Activated CD4-positive, alpha-beta T cell treated with anti-CD3 and anti-CD28 coated beads for 36 hours (primary cell): ENCODE data around the gene PCCB. TPM values are rescaled to one million over a fixed set of nuclear protein-coding genes. Genes with fewer than 3 reads are reported as not detected.

Experiments
- ATAC-seq: fragments of 200-7000 bp; cut with Tn5 transposase; one replicate; pipeline ENCODE4 v1.10.0; 2021; ENCODE audit warnings: mild to moderate bottlenecking, moderate library complexity
- CTCF ChIA-PET: fragments of 350-600 bp; sonication (Branson Sonifier 250); formaldehyde crosslinking; loops from one replicate; lab custom pipeline; 2021; ENCODE audit warnings: antibody characterized with exemption; lab: Charles Lee
- POLR2A ChIA-PET: fragments of 350-600 bp; sonication (Branson Sonifier 250); formaldehyde crosslinking; loops from one replicate; lab custom pipeline; 2021; ENCODE audit warnings: antibody characterized with exemption, inconsistent platforms; lab: Charles Lee
- DNase-seq: peaks from one replicate; pipeline ENCODE4 v3.0.0-alpha.2; 2020
- H3K27ac Mint-ChIP-seq: one replicate; pipeline ENCODE4 v1.8.0; 2021; ENCODE audit warnings: mixed read lengths
- H3K27me3 Mint-ChIP-seq: one replicate; pipeline ENCODE4 v1.8.0; 2021; ENCODE audit warnings: mixed read lengths
- H3K36me3 Mint-ChIP-seq: one replicate; pipeline ENCODE4 v1.8.0; 2021; ENCODE audit warnings: low read depth, mixed read lengths
- H3K4me1 Mint-ChIP-seq: one replicate; pipeline ENCODE4 v1.8.0; 2021; ENCODE audit warnings: mixed read lengths
- H3K4me3 Mint-ChIP-seq: one replicate; pipeline ENCODE4 v1.8.0; 2021; ENCODE audit warnings: mild to moderate bottlenecking, moderate library complexity, mixed read lengths
- H3K9me3 Mint-ChIP-seq: one replicate; pipeline ENCODE4 v1.8.0; 2021; ENCODE audit warnings: low read depth, mixed read lengths
- intact Hi-C, 2 experiments: fragments of 100-400 bp; cut with DNase I in 1 of 2; cut with micrococcal nuclease in 1 of 2; formaldehyde crosslinking; loops; one replicate each; pipeline versions ENCODE4 v1.14.2 to v1.15.1; 2022 to 2024; cut with DNase I, micrococcal nuclease
- total RNA-seq, 2 experiments: library from RNA; stranded (reverse); gene quantifications; one replicate each; pipeline ENCODE4 v1.2.3, GENCODE V29; 2021

PCCB gene
- total RNA-seq, 2 experiments from 2014 or later, result 45.3 to 51.8 TPM

DNA sequence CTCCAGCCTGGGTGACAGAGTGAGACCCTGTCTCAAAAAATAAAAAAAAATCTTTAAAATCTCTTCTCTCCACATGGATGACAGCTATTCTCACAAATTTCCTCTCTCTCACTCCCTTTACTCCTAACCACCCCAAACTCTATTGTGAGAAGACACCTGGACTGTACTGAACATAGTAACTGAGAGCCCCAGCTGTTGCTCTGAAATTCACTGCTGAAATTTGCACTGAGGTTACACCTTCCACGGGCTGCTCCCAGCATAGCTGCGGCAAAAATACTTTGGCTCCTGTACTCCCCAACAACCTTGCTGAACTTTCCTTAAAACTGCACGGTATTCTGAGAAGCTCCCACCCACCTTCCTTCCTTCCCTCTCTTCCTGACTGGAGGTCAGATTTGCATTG lies 4.4 kb upstream of the PCCB start:
- H3K27me3 Mint-ChIP-seq, result no peaks in the 10 kb centered on the region
- H3K36me3 Mint-ChIP-seq, result no peaks in the 10 kb centered on the region
- ATAC-seq, result no peak
- intact Hi-C loops, result no loop called here
- no peak for DNase-seq
- no peak overlapping the region for H3K4me3 Mint-ChIP-seq
- H3K27ac Mint-ChIP-seq, result no peak overlapping the region
- POLR2A ChIA-PET, result no interaction called here
- peaks cover 4% of the 10 kb centered on the region for H3K4me1 Mint-ChIP-seq
- CTCF ChIA-PET, result interaction anchor here (0.6 kb wide), 1 partner anchor 158 kb away, joined by 3 read pairs; no protein-coding TSS in a partner anchor
- no peaks in the 10 kb centered on the region for H3K9me3 Mint-ChIP-seq

DNA sequence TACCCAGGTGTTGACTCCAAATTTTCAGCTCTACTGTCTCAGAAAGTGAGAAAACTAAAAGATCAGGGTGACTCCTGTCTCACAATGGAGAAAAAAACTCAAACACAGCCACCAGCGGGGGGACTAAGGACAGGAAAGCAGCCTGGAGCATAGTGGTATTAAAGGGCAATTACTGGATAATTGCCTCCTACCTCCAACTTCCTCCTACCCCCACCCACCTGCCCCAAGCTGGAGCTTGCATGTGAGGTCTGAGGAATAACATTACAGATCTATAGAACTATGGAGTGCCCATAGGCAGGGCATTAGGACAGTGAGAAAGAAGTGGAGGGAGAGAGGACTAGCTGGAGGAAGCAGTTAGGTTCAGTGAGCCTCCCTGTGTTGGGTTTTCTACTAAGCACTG lies 2.7 kb upstream of the PCCB start:
- DNase-seq (no peak), ATAC-seq (no peak)
- Mint-ChIP-seq H3K36me3 (peaks cover 3% of the 10 kb centered on the region), H3K9me3 (no peaks in the 10 kb centered on the region), H3K4me1 (peaks cover 15% of the 10 kb centered on the region), H3K27ac (no peak overlapping the region), H3K27me3 (no peaks in the 10 kb centered on the region), H3K4me3 (no peak overlapping the region)
- intact Hi-C loops, result no loop called here
- ChIA-PET POLR2A (no interaction called here), CTCF (interaction anchor here (0.9 kb wide), 1 partner anchor 9 kb away, joined by 3 read pairs; no protein-coding TSS in a partner anchor)

GRCh38 chr3:136247855-136248590 lies 2.1 kb upstream of the PCCB start:
- Mint-ChIP-seq H3K4me3 (no peak overlapping the region), H3K4me1 (peaks cover 15% of the 10 kb centered on the region), H3K36me3 (peaks cover 3% of the 10 kb centered on the region), H3K9me3 (no peaks in the 10 kb centered on the region), H3K27me3 (no peaks in the 10 kb centered on the region), H3K27ac (no peak overlapping the region)
- CTCF ChIA-PET, result no interaction called here
- no peak for DNase-seq
- intact Hi-C loops, result no loop called here
- POLR2A ChIA-PET, result interaction anchor here (0.6 kb wide), 1 partner anchor 56 kb away, joined by 10 read pairs; no protein-coding TSS in a partner anchor
- ATAC-seq, result no peak

GRCh38 chr3:136249091-136249490 lies 1.0 kb upstream of the PCCB start:
- no peak for DNase-seq
- no peaks in the 10 kb centered on the region for H3K9me3 Mint-ChIP-seq
- no peak for ATAC-seq
- H3K27me3 Mint-ChIP-seq, result no peaks in the 10 kb centered on the region
- ChIA-PET CTCF (interaction anchor here (0.6 kb wide), 1 partner anchor 26 kb away, joined by 3 read pairs; no protein-coding TSS in a partner anchor), POLR2A (interaction anchor here (0.6 kb wide), 1 partner anchor 58 kb away, joined by 10 read pairs; no protein-coding TSS in a partner anchor)
- H3K4me1 Mint-ChIP-seq, result peaks cover 15% of the 10 kb centered on the region
- H3K36me3 Mint-ChIP-seq, result peaks cover 3% of the 10 kb centered on the region
- no peak overlapping the region for H3K4me3 Mint-ChIP-seq
- no peak overlapping the region for H3K27ac Mint-ChIP-seq
- intact Hi-C loops, result no loop called here

DNA sequence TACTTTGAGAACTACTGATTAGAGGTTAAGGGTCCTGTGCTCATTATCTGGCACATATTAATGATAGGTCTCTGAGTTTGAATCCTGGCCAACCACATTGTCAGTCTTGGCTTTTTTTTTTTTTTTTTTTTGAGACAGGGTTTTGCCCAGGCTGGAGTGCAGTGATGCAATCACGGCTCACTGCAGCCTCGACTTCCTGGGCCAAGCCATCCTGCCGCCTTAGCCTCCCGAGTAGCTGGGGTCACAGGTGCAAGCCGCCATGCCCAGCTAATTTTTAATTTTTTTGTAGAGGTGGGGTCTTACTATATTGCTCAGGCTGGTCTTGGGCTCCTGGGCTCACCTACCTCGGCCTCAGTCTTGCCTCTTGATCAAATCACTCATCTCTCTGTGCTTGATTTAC lies 547 bp upstream of the PCCB start:
- ATAC-seq (no peak), DNase-seq (no peak)
- POLR2A ChIA-PET, result no interaction called here
- no peaks in the 10 kb centered on the region for H3K27me3 Mint-ChIP-seq
- peak overlapping the region; percentile 83 for H3K4me3 Mint-ChIP-seq
- H3K36me3 Mint-ChIP-seq, result peaks cover 3% of the 10 kb centered on the region
- intact Hi-C loops, result no loop called here
- H3K27ac Mint-ChIP-seq, result peak overlapping the region; percentile 91
- H3K9me3 Mint-ChIP-seq, result no peaks in the 10 kb centered on the region
- CTCF ChIA-PET, result interaction anchor here (0.6 to 1.0 kb wide), 3 partner anchors 65 to 764 kb away, joined by 3 read pairs; no protein-coding TSS in a partner anchor
- H3K4me1 Mint-ChIP-seq, result peaks cover 15% of the 10 kb centered on the region

- Mint-ChIP-seq H3K27ac (peak overlapping the region; percentile 91), H3K36me3 (peaks cover 3% of the 10 kb centered on the region), H3K4me1 (peaks cover 15% of the 10 kb centered on the region), H3K4me3 (peak overlapping the region; percentile 83), H3K9me3 (no peaks in the 10 kb centered on the region), H3K27me3 (no peaks in the 10 kb centered on the region)
- POLR2A ChIA-PET, result interaction anchor here (0.9 to 1.2 kb wide), 3 partner anchors 56 to 501 kb away, joined by 4 to 5 read pairs (median 5); partner anchors contain the start of gene STAG1
- intact Hi-C loops, result loop anchor here (1.0 to 10.0 kb wide), 11 partner anchors 20 to 1764 kb away; partner anchors contain the start of genes MSL2 (in 2 of the 2), STAG1 (in 2 of the 2), ANAPC13 (in 1 of the 2) and CEP63 (in 1 of the 2)
- ATAC-seq (no peak), DNase-seq (peak; percentile 45)
- CTCF ChIA-PET, result interaction anchor here (0.6 to 1.3 kb wide), 6 partner anchors 16 to 1341 kb away, joined by 3 to 4 read pairs (median 3); partner anchors contain the start of gene STAG1
Observed at GRCh38 chr3:136250903-136251460, 842 bp downstream of the PCCB start.

DNA sequence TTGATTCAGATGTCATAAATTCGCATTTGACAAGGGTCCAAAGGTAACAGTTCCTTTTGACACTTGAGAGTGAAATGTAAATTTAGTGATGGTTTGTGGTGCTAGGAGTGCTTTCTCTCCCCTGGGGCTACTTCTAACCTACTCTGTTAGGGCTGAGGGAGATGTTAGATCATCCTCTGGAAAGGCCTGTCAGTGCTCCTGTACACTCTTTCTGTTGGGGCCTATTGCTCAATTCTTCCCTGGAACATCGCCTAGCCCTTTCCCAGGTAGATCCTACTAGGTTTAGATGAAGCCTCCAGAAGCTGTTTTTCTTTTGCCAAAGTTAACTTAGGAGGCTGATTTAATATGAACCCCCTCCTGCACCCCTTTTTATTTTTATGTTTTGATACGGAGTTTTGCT lies 1.4 kb downstream of the PCCB start:
- ATAC-seq, result no peak
- CTCF ChIA-PET, result interaction anchor here (0.6 to 1.3 kb wide), 4 partner anchors 55 to 1342 kb away, joined by 3 to 4 read pairs (median 4); partner anchors contain the start of gene STAG1
- peaks cover 15% of the 10 kb centered on the region for H3K4me1 Mint-ChIP-seq

GRCh38 chr3:136255672-136256406 lies 5.7 kb downstream of the PCCB start:
- H3K27me3 Mint-ChIP-seq, result no peaks in the 10 kb centered on the region
- intact Hi-C loops, result loop anchor here in 1 of 2 experiments (10.0 kb wide), 1 partner anchor 609 kb away; the partner anchor contains the start of gene NCK1
- peaks cover 28% of the 10 kb centered on the region for H3K36me3 Mint-ChIP-seq
- H3K4me1 Mint-ChIP-seq, result peaks cover 11% of the 10 kb centered on the region
- ChIA-PET POLR2A (no interaction called here), CTCF (no interaction called here)
- H3K4me3 Mint-ChIP-seq, result no peak overlapping the region
- H3K9me3 Mint-ChIP-seq, result no peaks in the 10 kb centered on the region
- no peak for DNase-seq
- ATAC-seq, result no peak
- no peak overlapping the region for H3K27ac Mint-ChIP-seq

More for the DNA sequence above, 1.4 kb downstream of the PCCB start:
- Mint-ChIP-seq H3K9me3 (no peaks in the 10 kb centered on the region), H3K36me3 (peaks cover 7% of the 10 kb centered on the region), H3K27ac (peak overlapping the region; percentile 91), H3K4me3 (peak overlapping the region; percentile 83), H3K27me3 (no peaks in the 10 kb centered on the region)
- POLR2A ChIA-PET, result interaction anchor here (0.6 to 1.2 kb wide), 5 partner anchors 31 to 501 kb away, joined by 4 to 5 read pairs (median 4); partner anchors contain the start of gene STAG1
- intact Hi-C loops, result loop anchor here (2.0 to 10.0 kb wide), 8 partner anchors 19 to 1764 kb away; partner anchors contain the start of genes ANAPC13 (in 1 of the 2), CEP63 (in 1 of the 2), NCK1 (in 1 of the 2) and PPP2R3A (in 1 of the 2)
- DNase-seq, result no peak

DNA sequence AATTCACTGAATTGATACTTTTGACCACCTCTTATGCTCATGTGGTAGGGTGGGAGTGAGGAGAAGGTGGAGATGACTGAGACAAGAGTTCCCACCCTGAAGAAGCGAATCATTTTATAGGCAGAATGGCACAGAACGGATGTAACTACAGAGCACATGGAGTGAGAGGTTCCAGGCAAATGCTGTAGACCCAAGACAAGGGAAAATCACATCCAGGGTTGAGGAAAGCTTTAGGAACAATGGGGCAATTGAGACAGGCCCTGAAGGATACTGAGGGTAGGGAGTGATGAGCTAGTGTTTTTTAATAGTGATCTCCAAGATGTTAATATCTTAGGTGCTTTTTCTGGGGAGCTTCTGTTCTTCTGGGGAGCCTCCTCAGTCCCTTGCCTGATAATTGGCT lies 8.1 kb downstream of the PCCB start:
- Mint-ChIP-seq H3K4me3 (no peak overlapping the region), H3K27ac (no peak overlapping the region), H3K36me3 (peaks cover 40% of the 10 kb centered on the region), H3K4me1 (no peaks in the 10 kb centered on the region), H3K27me3 (no peaks in the 10 kb centered on the region), H3K9me3 (no peaks in the 10 kb centered on the region)
- intact Hi-C loops, result loop anchor here in 1 of 2 experiments (10.0 kb wide), 1 partner anchor 607 kb away; the partner anchor contains the start of gene NCK1
- DNase-seq (no peak), ATAC-seq (no peak)
- CTCF ChIA-PET, result interaction anchor here (1.2 kb wide), 1 partner anchor 179 kb away, joined by 3 read pairs; no protein-coding TSS in a partner anchor
- POLR2A ChIA-PET, result no interaction called here

GRCh38 chr3:136261826-136262225 lies 11.7 kb downstream of the PCCB start:
- Mint-ChIP-seq H3K4me1 (no peaks in the 10 kb centered on the region), H3K4me3 (no peak overlapping the region), H3K36me3 (peaks cover 47% of the 10 kb centered on the region), H3K27ac (peak overlapping the region; percentile 38), H3K9me3 (no peaks in the 10 kb centered on the region), H3K27me3 (no peaks in the 10 kb centered on the region)
- ChIA-PET POLR2A (no interaction called here), CTCF (no interaction called here)
- ATAC-seq (no peak), DNase-seq (no peak)
- intact Hi-C loops, result no loop called here
